Omental fat pad (tissue), 4 donors: ENCODE results near the gene KCNA10. TPM values are rescaled to one million over a fixed set of nuclear protein-coding genes. Genes with fewer than 3 reads are reported as not detected.

Experiments
- ATAC-seq: fragments of 150-250 bp; one replicate; pipeline ENCODE4 v1.9.1; 2016; ENCODE audit warnings: mild to moderate bottlenecking, moderate library complexity; ENCODE audit not compliant: low FRiP score
- DNase-seq: peaks from one replicate; pipeline ENCODE4 v3.0.0-alpha.2; 2019; ENCODE audit warnings: low spot score
- CTCF ChIP-seq, 3 donors: fragments of 450-650 bp; IDR thresholded peaks; one replicate each; pipeline ENCODE4 v1.5.1; 2016 to 2017; ENCODE audit warnings: antibody characterized with exemption in 3 of 3, mild to moderate bottlenecking in 3 of 3, moderate library complexity in 2 of 3
- total RNA-seq, 4 donors: library from RNA; depleted of rRNA; stranded (reverse); fragments of >200 nt; gene quantifications; one replicate each; pipeline ENCODE4 v1.1.0, GENCODE V29; 2016

The KCNA10 gene
- total RNA-seq, 4 donors from 2014 or later = not detected

GRCh38 chr1:110475362-110476027 is 43.5 kb downstream of the KCNA10 start:
- ATAC-seq (no peak), DNase-seq (no peak)
- no peak for TF ChIP-seq CTCF (IDR thresholded peaks at IDR 0.05)

GRCh38 chr1:110474444-110474843 is 44.5 kb downstream of the KCNA10 start:
- DNase-seq (no peak), ATAC-seq (no peak)
- TF ChIP-seq CTCF (IDR thresholded peaks at IDR 0.05) = no peak

- DNase-seq (no peak), ATAC-seq (no peak)
- TF ChIP-seq CTCF (IDR thresholded peaks at IDR 0.05) = no peak
Observed at GRCh38 chr1:110472546-110472945, 46.4 kb downstream of the KCNA10 start.

GRCh38 chr1:110471131-110471530 is 47.8 kb downstream of the KCNA10 start:
- ATAC-seq (no peak), DNase-seq (no peak)
- no peak for TF ChIP-seq CTCF (IDR thresholded peaks at IDR 0.05)

Other genes starting within 250 kb of the KCNA10 start
- 10 to 100 TPM; 28.7 to 55.0 (median 35.1) TPM for gene RBM15, start 179.8 kb downstream of the KCNA10 start, total RNA-seq
- gene SLC16A4, start 128.1 kb downstream of the KCNA10 start, total RNA-seq = 10 to 100 TPM in 1 of 4 donors, 1 to 10 TPM in 3; 9.1 to 19.8 (median 9.7) TPM
- 100 to 1,000 TPM in 3 of 4 donors, 10 to 100 TPM in 1; 94.4 to 130 (median 116) TPM for gene LAMTOR5, start 111.5 kb downstream of the KCNA10 start, total RNA-seq
- gene PROK1, start 68.0 kb downstream of the KCNA10 start, total RNA-seq = 10 to 100 TPM in 1 of 4 donors, 1 to 10 TPM in 2, under 1 TPM in 1; 0.50 to 74.1 (median 2.6) TPM
- gene KCNA2, start 87.2 kb upstream of the KCNA10 start, total RNA-seq = 10 to 100 TPM in 1 of 4 donors, 1 to 10 TPM in 3; 1.9 to 29.8 (median 3.1) TPM
- gene KCNA3, start 155.8 kb upstream of the KCNA10 start, total RNA-seq = 1 to 10 TPM; 1.2 to 5.3 (median 3.3) TPM